Mammary epithelial cell (primary cell): ENCODE measurements around the gene BBS9.

ENCODE experiments used
- CTCF ChIP-seq, 2 donors: IDR thresholded peaks in 1 of 2; conservative IDR thresholded peaks in 1 of 2; 2 replicates each; pipeline ENCODE4 v1.5.1; 2011 to 2012; ENCODE audit warnings: inconsistent platforms in 2 of 2, low read length in 2 of 2, mild to moderate bottlenecking in 2 of 2, control low read depth in 1 of 2, low read depth in 1 of 2; ENCODE audit not compliant: insufficient read depth in 1 of 2; ENCODE audit errors: extremely low read depth in 1 of 2
- EZH2 ChIP-seq: IDR thresholded peaks from 2 replicates; pipeline ENCODE4 v1.6.1; 2012; ENCODE audit warnings: low read length, inconsistent platforms, borderline replicate concordance

DNA sequence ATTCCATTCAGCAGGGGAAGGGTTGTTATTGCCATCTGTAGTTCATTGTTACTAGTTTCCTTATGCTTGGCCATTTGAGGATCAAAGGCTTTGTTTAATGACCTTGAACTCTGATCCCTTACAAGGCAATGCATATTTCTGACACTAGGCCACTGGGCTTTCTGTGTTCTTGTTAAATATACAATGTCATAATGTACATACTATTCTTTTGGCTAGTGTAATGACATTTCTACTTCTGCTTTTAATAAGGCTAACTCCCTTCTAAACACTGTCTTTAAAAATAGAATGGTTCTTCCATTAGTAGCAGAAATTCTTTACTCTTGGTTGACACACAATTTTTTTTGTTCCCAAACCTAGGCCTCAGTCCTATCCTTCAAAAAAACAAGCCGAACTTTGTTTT is 86.6 kb downstream of the BBS9 start:
- no peak for TF ChIP-seq CTCF (conservative IDR thresholded peaks at IDR 0.05 in 1 of 2, IDR thresholded peaks at IDR 0.05 in 1 of 2; ENCODE audit: extremely low read depth in 1 of 2, insufficient read depth in 1 of 2, low read depth in 1 of 2, low read length in 2 of 2)
- no peak for TF ChIP-seq EZH2
